Smooth muscle cell (in vitro differentiated cells): ENCODE measurements around the gene RAD51AP2. TPM values are rescaled to one million over a fixed set of nuclear protein-coding genes. Genes with fewer than 3 reads are reported as not detected.

Source experiments
- DNase-seq: peaks from one replicate; lab custom pipeline; 2025; ENCODE audit not compliant: unreplicated experiment; lab: John Stamatoyannopoulos, UW
- H2AFZ ChIP-seq: fragments of 200-600 bp; sonication (generic); 2 replicates; pipeline ENCODE4 v1.6.0; 2016; ENCODE audit warnings: antibody characterized with exemption, low read depth, mild to moderate bottlenecking
- H3F3A ChIP-seq: fragments of 200-600 bp; sonication (generic); 2 replicates; pipeline ENCODE4 v1.6.0; 2017; ENCODE audit warnings: antibody characterized with exemption, low read depth
- H3K27ac ChIP-seq: fragments of 200-600 bp; sonication (generic); 2 replicates; pipeline ENCODE4 v1.5.1; 2016; ENCODE audit warnings: low read depth, mild to moderate bottlenecking
- H3K27me3 ChIP-seq: fragments of 200-600 bp; sonication (generic); 2 replicates; pipeline ENCODE4 v1.6.1; 2016; ENCODE audit warnings: low read depth, mild to moderate bottlenecking
- H3K36me3 ChIP-seq: fragments of 200-600 bp; sonication (generic); 2 replicates; pipeline ENCODE4 v1.5.1; 2016; ENCODE audit warnings: low read depth
- H3K4me1 ChIP-seq: fragments of 200-600 bp; sonication (generic); 2 replicates; pipeline ENCODE4 v1.5.1; 2016; ENCODE audit warnings: low read depth
- H3K4me2 ChIP-seq: fragments of 200-600 bp; sonication (generic); 2 replicates; pipeline ENCODE4 v1.6.0; 2016; ENCODE audit warnings: mild to moderate bottlenecking
- H3K4me3 ChIP-seq: fragments of 200-600 bp; sonication (generic); 2 replicates; pipeline ENCODE4 v1.5.1; 2016; ENCODE audit warnings: mild to moderate bottlenecking
- H3K79me2 ChIP-seq: fragments of 200-600 bp; sonication (generic); 2 replicates; pipeline ENCODE4 v1.6.0; 2016; ENCODE audit warnings: low read depth, mild to moderate bottlenecking
- H3K9ac ChIP-seq: fragments of 200-600 bp; sonication (generic); 2 replicates; pipeline ENCODE4 v1.6.0; 2016; ENCODE audit warnings: low read depth
- H3K9me3 ChIP-seq: fragments of 200-600 bp; sonication (generic); replicated peaks from 2 replicates; pipeline ENCODE4 v1.5.1; 2016; ENCODE audit warnings: low read depth
- H4K20me1 ChIP-seq: fragments of 200-600 bp; sonication (generic); 2 replicates; pipeline ENCODE4 v1.6.0; 2016; ENCODE audit warnings: low read depth
- CTCF ChIP-seq: fragments of 200-600 bp; sonication (generic); IDR thresholded peaks from 2 replicates; pipeline ENCODE4 v1.5.1; 2017; ENCODE audit warnings: borderline replicate concordance, mild to moderate bottlenecking, antibody characterized with exemption; ENCODE audit not compliant: insufficient read depth, poor library complexity, severe bottlenecking
- WGBS: methylation state at CpG from one replicate; pipeline ENCODE4 v1.1.7; 2016; ENCODE audit warnings: low lambda C conversion rate; 5-methylcytosine and 5-hydroxymethylcytosine counted together
- polyA plus RNA-seq: library from polyadenylated mRNA; unstranded; fragments of >200 nt; fragmentation: Nextera tagmentation; extraction: Ambion mirVana; gene quantifications from 2 replicates; pipeline ENCODE4 v1.2.1, GENCODE V29; 2016
- total RNA-seq: library from RNA; depleted of rRNA; stranded (reverse); fragments of >200 nt; gene quantifications from 2 replicates; pipeline ENCODE4 v1.2.3, GENCODE V29; 2014

Gene RAD51AP2
- total and polyA plus RNA-seq, 2 experiments from 2014 or later: 0.04 to 0.06 TPM

- WGBS: 75% methylated on average over 2 of the region's 2 CpGs
- peaks cover 6% of the 10 kb centered on the region for H3K27me3 ChIP-seq
- H3K4me3 ChIP-seq: no peak overlapping the region
- H3K27ac ChIP-seq: no peak overlapping the region
- no peaks in the 10 kb centered on the region for H3K79me2 ChIP-seq
- H3K4me2 ChIP-seq: no peak overlapping the region
- no peaks in the 10 kb centered on the region for H4K20me1 ChIP-seq
- H3K9ac ChIP-seq: no peak overlapping the region
- H2AFZ ChIP-seq: no peak overlapping the region
- DNase-seq: no peak
- H3K4me1 ChIP-seq: peaks cover 48% of the 10 kb centered on the region
- no peaks in the 10 kb centered on the region for H3K9me3 ChIP-seq
- no peak for TF ChIP-seq CTCF
- H3K36me3 ChIP-seq: no peaks in the 10 kb centered on the region
- no peaks in the 10 kb centered on the region for H3F3A ChIP-seq
Measured at GRCh38 chr2:17547237-17547636, 29.0 kb upstream of the RAD51AP2 start.

GRCh38 chr2:17545680-17546613, 27.7 kb upstream of the RAD51AP2 start:
- Histone ChIP-seq H3K4me2 (no peak overlapping the region), H3K27ac (no peak overlapping the region), H3K4me3 (no peak overlapping the region), H2AFZ (no peak overlapping the region), H3K9me3 (no peaks in the 10 kb centered on the region), H3K79me2 (no peaks in the 10 kb centered on the region), H3K4me1 (peaks cover 52% of the 10 kb centered on the region), H3K27me3 (peaks cover 6% of the 10 kb centered on the region), H4K20me1 (no peaks in the 10 kb centered on the region), H3K36me3 (no peaks in the 10 kb centered on the region), H3F3A (no peaks in the 10 kb centered on the region), H3K9ac (no peak overlapping the region)
- TF ChIP-seq CTCF: no peak
- WGBS: 35% methylated on average over 5 of the region's 5 CpGs
- DNase-seq: no peak

- no peak overlapping the region for H3K9ac ChIP-seq
Measured at GRCh38 chr2:17544256-17544655, 26.0 kb upstream of the RAD51AP2 start.

More at GRCh38 chr2:17544256-17544655, 26.0 kb upstream of the RAD51AP2 start:
- Histone ChIP-seq H3K4me1 (peaks cover 52% of the 10 kb centered on the region), H4K20me1 (no peaks in the 10 kb centered on the region), H3F3A (no peaks in the 10 kb centered on the region), H3K27me3 (peaks cover 6% of the 10 kb centered on the region), H2AFZ (no peak overlapping the region), H3K9me3 (no peaks in the 10 kb centered on the region), H3K4me3 (no peak overlapping the region), H3K36me3 (no peaks in the 10 kb centered on the region), H3K79me2 (no peaks in the 10 kb centered on the region), H3K27ac (no peak overlapping the region), H3K4me2 (peak overlapping the region; percentile 13)
- 50% methylated on average over 3 of the region's 3 CpGs for WGBS
- DNase-seq: no peak
- TF ChIP-seq CTCF: no peak
